GM12801 (cell line): ENCODE results near the gene OR6S1.

Experiments
- CTCF ChIP-seq: IDR thresholded peaks from one replicate; pipeline ENCODE4 v1.5.1; 2011; ENCODE audit warnings: control low read depth; ENCODE audit not compliant: insufficient read length; ENCODE audit errors: extremely low read depth

Gene OR6S1

GRCh38 chr14:20631023-20631879 lies 10.2 kb downstream of the OR6S1 start:
- TF ChIP-seq CTCF: no peak

DNA sequence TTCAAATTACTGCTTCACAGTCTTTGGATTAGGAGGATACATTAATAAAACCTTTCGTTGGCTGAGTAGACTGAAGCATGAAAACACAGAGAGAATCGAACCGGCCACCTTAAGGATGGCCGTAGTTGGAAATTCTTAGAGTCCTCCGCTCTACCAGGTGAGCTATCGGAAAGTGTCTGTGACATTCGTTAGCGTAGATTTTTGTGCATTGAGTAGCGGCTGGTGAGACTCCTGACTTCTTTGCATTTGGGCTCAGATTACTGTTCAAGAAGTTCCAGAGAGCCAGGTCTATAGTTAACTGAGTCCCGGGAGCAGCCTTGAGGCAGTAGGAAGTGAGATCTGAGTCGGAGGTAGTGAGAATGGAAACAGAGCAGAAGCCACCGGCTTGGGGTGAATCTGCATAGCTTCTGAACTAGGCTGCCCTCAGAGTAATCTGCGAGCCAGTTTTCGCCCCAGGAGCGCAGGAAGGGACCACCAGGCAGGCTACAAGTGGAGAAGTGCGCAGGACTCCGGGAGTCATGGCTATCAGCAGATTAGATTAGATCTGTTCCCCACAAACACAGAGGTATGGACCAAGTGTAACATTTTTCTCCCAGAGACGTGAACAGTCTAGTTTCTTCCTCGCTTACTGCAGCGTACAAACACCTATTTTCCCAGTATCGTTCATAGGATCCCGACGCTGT lies 11.0 kb downstream of the OR6S1 start:
- no peak for TF ChIP-seq CTCF

- TF ChIP-seq CTCF: no peak
Measured at GRCh38 chr14:20628063-20628854, 13.2 kb downstream of the OR6S1 start.

DNA sequence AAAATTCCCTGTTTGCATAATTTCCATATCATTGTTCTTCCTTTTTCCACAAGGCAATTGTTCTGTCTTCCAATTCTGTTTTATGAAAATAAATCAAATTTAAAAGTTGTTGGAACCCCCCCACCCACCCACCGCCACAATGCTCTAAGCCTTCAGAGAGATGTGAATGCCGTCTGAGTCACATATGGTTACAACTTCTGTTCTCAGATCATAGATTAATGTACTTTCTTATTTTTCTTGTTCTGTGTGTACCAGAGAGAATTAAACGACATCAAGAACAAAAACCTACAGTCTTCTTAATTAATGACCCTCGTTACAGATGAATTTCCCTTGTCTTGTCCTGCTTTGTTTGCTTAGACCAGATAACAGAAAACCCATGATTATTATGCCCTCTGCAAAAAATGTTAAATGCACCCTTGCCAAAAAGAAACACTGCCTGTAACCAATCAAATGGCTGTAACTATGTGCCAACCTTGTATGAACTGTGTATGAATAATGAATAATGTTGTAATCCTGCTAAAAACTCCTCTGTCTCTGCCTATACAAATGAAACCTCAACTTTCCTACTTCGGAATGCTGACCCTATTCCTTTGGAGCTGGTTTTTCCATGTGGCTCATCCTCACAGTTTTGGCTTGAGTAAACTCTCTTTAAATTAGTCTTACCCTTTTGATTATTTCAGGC lies 14.0 kb downstream of the OR6S1 start:
- TF ChIP-seq CTCF: no peak

DNA sequence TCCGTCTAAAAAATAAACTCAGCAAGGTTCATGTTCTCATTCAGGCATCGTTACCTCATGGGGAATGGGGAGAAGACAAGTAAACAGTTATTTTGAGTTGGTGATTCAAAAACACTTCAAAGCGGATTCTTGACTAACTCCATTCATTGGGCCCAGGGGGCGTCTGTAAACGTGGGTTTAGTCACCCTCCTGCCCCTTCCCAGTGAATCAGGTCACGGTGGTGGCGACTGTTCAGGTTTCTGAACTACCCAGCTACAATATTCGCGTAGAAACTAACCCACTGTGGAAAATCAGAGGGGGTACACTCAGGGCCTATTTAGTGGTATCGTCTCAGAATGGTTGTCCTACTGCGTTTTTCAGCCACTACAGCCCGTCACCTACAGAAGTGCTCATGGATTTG lies 15.2 kb downstream of the OR6S1 start:
- TF ChIP-seq CTCF: no peak

GRCh38 chr14:20624495-20625070 lies 16.9 kb downstream of the OR6S1 start:
- TF ChIP-seq CTCF: no peak
